HL-60 (cell line): ENCODE data around the gene YIF1B.

Source experiments
- CTCF ChIP-seq: IDR thresholded peaks from one replicate; pipeline ENCODE4 v1.5.1; 2011; ENCODE audit warnings: low read length, control low read depth, inconsistent platforms; ENCODE audit not compliant: insufficient read depth
- POLR2AphosphoS5 ChIP-seq: IDR thresholded peaks from 2 replicates; pipeline ENCODE4 v1.6.1; 2012; ENCODE audit warnings: low read depth
- REST ChIP-seq: IDR thresholded peaks from 2 replicates; pipeline ENCODE4 v1.6.1; 2012; ENCODE audit warnings: low read depth; ENCODE audit not compliant: insufficient replicate concordance

GRCh38 chr19:38293281-38293680 lies 22.5 kb downstream of the YIF1B start:
- TF ChIP-seq CTCF (no peak), REST (no peak), POLR2AphosphoS5 (no peak)
